GM13977 (cell line): ENCODE results near the gene PLAAT4.

Experiments
- DNase-seq: peaks from one replicate; pipeline ENCODE4 v3.0.0; 2012; ENCODE audit warnings: low spot score
- CTCF ChIP-seq: IDR thresholded peaks from 2 replicates; pipeline ENCODE4 v1.5.1; 2012; ENCODE audit warnings: mild to moderate bottlenecking, control low read depth; ENCODE audit not compliant: insufficient read depth; ENCODE audit errors: extremely low read depth, missing control alignments
- in situ Hi-C: fragments of 300-500 bp; cut with MboI; formaldehyde crosslinking; loops from one replicate; pipeline ENCODE4 v1.12.0; 2022; ENCODE audit warnings: low sequenced_read_pairs, low pct_unique_long_range_greater_than_20kb, mixed read lengths, inconsistent platforms; ENCODE audit not compliant: unreplicated experiment

The PLAAT4 gene

GRCh38 chr11:63492441-63492840 is 44.2 kb upstream of the PLAAT4 start:
- TF ChIP-seq CTCF: no peak
- in situ Hi-C loops: no loop called here
- no peak for DNase-seq

- in situ Hi-C loops: no loop called here
- DNase-seq: no peak
- TF ChIP-seq CTCF: no peak
Measured at GRCh38 chr11:63493127-63493526, 43.5 kb upstream of the PLAAT4 start.

- DNase-seq: no peak
- no peak for TF ChIP-seq CTCF
- in situ Hi-C loops: no loop called here
Measured at GRCh38 chr11:63494975-63495374, 41.6 kb upstream of the PLAAT4 start.

GRCh38 chr11:63499874-63500273 is 36.7 kb upstream of the PLAAT4 start:
- TF ChIP-seq CTCF: no peak
- DNase-seq: no peak
- in situ Hi-C loops: no loop called here

GRCh38 chr11:63501236-63501635 is 35.4 kb upstream of the PLAAT4 start:
- in situ Hi-C loops: no loop called here
- no peak for TF ChIP-seq CTCF
- no peak for DNase-seq

GRCh38 chr11:63502252-63502820 is 34.3 kb upstream of the PLAAT4 start:
- in situ Hi-C loops: no loop called here
- TF ChIP-seq CTCF: no peak
- DNase-seq: peak; percentile 1

- DNase-seq: no peak
- in situ Hi-C loops: no loop called here
- TF ChIP-seq CTCF: no peak
Measured at GRCh38 chr11:63503492-63503891, 33.1 kb upstream of the PLAAT4 start.
